Bone marrow (tissue), 2 donors: ENCODE measurements around the gene C11orf91.
"Not testable (repeated sequence)": the region's sequence is repeated elsewhere in the genome, so short reads cannot be mapped to it uniquely, and the experiment has no call there.

Experiments
- DNase-seq, 2 donors: peaks; one replicate each; lab custom pipeline; 2025; lab: John Stamatoyannopoulos, UW

C11orf91 gene

GRCh38 chr11:33696411-33696810 is 4.2 kb downstream of the C11orf91 start:
- no peak for DNase-seq

GRCh38 chr11:33695051-33695566 is 5.5 kb downstream of the C11orf91 start:
- no peak for DNase-seq

GRCh38 chr11:33694346-33695050 is 6.1 kb downstream of the C11orf91 start:
- no peak for DNase-seq

GRCh38 chr11:33692541-33692940 is 8.1 kb downstream of the C11orf91 start:
- no peak for DNase-seq

GRCh38 chr11:33692013-33692504 is 8.6 kb downstream of the C11orf91 start:
- no peak for DNase-seq

- DNase-seq: no peak
Observed at GRCh38 chr11:33691066-33691864, 9.4 kb downstream of the C11orf91 start.

GRCh38 chr11:33690290-33691065 is 10.1 kb downstream of the C11orf91 start:
- DNase-seq: no peak

GRCh38 chr11:33689501-33689900 is 11.1 kb downstream of the C11orf91 start:
- DNase-seq: no peak

GRCh38 chr11:33689085-33689484 is 11.5 kb downstream of the C11orf91 start:
- DNase-seq: no peak

- no peak for DNase-seq
Observed at GRCh38 chr11:33687733-33688479, 12.7 kb downstream of the C11orf91 start.

GRCh38 chr11:33685082-33685481 is 15.5 kb downstream of the C11orf91 start:
- no peak for DNase-seq

- DNase-seq: no peak
Observed at GRCh38 chr11:33684003-33684706, 16.5 kb downstream of the C11orf91 start.

- no peak for DNase-seq
Observed at GRCh38 chr11:33682446-33682845, 18.2 kb downstream of the C11orf91 start.

GRCh38 chr11:33682019-33682418 is 18.6 kb downstream of the C11orf91 start:
- no peak for DNase-seq

GRCh38 chr11:33678616-33679015 is 22.0 kb downstream of the C11orf91 start:
- not testable (repeated sequence) for DNase-seq

- DNase-seq: no peak
Observed at GRCh38 chr11:33674035-33674814, 26.4 kb downstream of the C11orf91 start.

GRCh38 chr11:33672273-33672672 is 28.4 kb downstream of the C11orf91 start:
- DNase-seq: no peak

- DNase-seq: no peak
Observed at GRCh38 chr11:33670250-33671011, 30.2 kb downstream of the C11orf91 start.

- DNase-seq: no peak
Observed at GRCh38 chr11:33669598-33670249, 30.9 kb downstream of the C11orf91 start.
